Measurements from ENCODE around the gene HDAC4.
"Not testable (repeated sequence)": the region's sequence is repeated elsewhere in the genome, so short reads cannot be mapped to it uniquely, and the experiment has no call there.

The HDAC4 gene

DNA sequence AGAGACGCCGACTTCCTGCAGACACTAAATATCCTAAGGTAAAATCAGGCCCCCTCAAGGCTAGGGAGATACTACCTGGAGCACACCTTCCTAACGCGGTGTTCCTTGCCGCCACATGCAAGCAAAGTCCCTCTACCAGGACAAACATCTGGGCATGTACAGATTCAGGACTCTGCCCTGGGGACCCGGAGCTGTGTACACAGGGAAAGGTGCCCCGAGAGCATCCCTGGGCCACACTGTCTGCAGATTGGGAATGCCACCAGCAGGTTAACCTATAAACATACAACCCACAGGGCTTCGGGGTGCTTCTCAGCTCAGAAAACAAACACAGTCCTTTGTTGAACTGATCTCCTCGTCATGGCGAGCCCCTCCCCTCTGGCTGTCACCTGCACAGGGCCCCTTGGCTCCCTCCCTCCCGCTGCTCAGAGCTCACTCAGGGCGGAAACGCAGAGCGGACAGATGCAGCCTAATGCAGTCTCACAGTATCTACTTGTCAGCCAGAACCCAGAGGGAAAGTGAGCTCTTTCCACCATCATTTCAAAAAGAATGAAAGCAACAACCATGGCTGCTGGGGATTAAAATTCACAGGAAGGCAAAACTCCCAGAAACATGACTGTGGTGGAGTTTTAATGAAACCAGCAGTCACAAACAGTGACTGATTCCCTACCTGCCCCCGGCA is 218.8 kb downstream of the HDAC4 start:
- no peaks in the 10 kb centered on the region for H3K9me3 ChIP-seq (replicated peaks; ENCODE audit: low read length)
- H3K9ac ChIP-seq (ENCODE audit: low read depth, low read length): no peak overlapping the region
- H3K36me3 ChIP-seq (ENCODE audit: insufficient read depth, low read length): no peaks in the 10 kb centered on the region
- H3K4me2 ChIP-seq (ENCODE audit: low read length): no peak overlapping the region
- H3K27me3 ChIP-seq (ENCODE audit: control insufficient read depth, insufficient read depth, low read length): no peaks in the 10 kb centered on the region
- H3K4me3 ChIP-seq (ENCODE audit: low read length): no peak overlapping the region
- no peaks in the 10 kb centered on the region for H3K4me1 ChIP-seq (ENCODE audit: control insufficient read depth, insufficient read depth, low read length)

DNA sequence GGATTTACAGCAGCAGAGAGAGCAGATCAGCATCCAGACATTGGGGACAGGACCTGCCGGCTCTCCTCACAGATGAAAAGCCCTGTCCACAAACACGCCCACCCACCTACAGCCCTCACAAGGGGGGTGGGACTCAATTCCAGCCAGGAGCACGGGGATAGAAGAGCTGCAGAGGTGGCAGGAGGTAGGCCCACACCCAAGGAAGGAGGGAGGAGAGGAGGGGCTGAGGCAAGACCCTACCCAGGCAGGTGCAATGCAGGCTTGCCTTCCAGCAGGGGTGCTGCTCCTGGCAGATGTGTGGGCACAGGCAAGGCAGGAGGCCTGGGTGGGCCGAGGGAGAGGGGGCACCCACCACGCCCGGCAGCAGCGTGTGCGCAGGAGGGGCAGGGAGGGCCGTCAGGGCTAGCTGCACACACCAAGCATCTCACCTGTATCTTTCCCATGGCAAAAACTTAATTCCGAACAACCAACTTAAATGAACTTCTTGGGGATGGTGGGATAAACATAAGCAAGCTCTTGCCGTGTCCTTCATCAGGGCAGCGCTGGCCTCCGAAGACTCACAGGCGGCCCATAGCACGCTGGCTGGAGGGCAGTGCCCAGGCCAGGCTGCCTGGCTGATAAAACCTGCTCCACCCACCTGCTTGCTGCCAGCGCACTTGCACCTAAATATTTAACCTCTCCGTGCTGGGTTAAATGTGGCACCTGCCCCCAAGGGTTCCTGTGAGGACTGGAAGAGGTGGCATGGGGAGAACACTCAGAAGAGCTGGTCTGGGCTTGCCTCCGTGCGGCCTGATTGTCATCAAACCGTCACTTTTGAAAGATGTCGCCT is 219.5 kb downstream of the HDAC4 start:
- H3K36me3 ChIP-seq (ENCODE audit: insufficient read depth, low read length): no peaks in the 10 kb centered on the region
- no peak overlapping the region for H3K4me2 ChIP-seq (ENCODE audit: low read length)
- no peaks in the 10 kb centered on the region for H3K9me3 ChIP-seq (replicated peaks; ENCODE audit: low read length)
- H3K27me3 ChIP-seq (ENCODE audit: control insufficient read depth, insufficient read depth, low read length): no peaks in the 10 kb centered on the region
- no peak overlapping the region for H3K9ac ChIP-seq (ENCODE audit: low read depth, low read length)
- H3K4me1 ChIP-seq (ENCODE audit: control insufficient read depth, insufficient read depth, low read length): no peaks in the 10 kb centered on the region
- no peak overlapping the region for H3K4me3 ChIP-seq (ENCODE audit: low read length)

DNA sequence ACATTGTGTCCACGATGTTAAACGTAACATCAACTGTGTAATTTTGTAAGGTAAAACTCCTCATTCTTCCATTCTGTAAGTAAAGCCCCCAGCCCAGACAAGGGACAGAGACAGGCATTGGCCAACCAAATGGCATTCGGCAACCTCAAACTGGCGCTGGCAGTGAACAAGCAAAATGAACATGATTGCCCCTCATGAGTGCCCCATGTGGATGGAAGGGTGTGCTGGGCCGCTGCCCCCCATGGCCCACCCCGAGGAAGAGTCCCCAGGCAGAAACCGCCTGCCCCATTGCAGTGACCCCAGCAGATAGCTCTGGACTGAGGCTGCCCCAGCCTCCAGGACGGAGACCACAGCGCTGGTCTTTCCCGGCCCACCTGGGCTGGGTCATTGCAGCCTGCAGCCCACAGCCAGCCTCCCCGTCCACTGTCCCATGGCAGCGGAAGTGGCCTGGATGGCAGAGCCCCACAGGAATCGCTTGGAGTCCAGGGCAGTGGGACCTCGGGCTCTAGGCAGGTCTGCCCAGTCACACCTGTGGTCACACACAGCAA is 220.2 kb downstream of the HDAC4 start:
- H3K4me1 ChIP-seq (ENCODE audit: control insufficient read depth, insufficient read depth, low read length): no peaks in the 10 kb centered on the region
- H3K36me3 ChIP-seq (ENCODE audit: insufficient read depth, low read length): no peaks in the 10 kb centered on the region
- H3K9ac ChIP-seq (ENCODE audit: low read depth, low read length): no peak overlapping the region
- H3K4me2 ChIP-seq (ENCODE audit: low read length): no peak overlapping the region
- H3K4me3 ChIP-seq (ENCODE audit: low read length): no peak overlapping the region
- H3K27me3 ChIP-seq (ENCODE audit: control insufficient read depth, insufficient read depth, low read length): no peaks in the 10 kb centered on the region
- no peaks in the 10 kb centered on the region for H3K9me3 ChIP-seq (replicated peaks; ENCODE audit: low read length)

- peaks cover 6% of the 10 kb centered on the region for H3K36me3 ChIP-seq (ENCODE audit: insufficient read depth, low read length)
- H3K27me3 ChIP-seq (ENCODE audit: control insufficient read depth, insufficient read depth, low read length): no peaks in the 10 kb centered on the region
- no peaks in the 10 kb centered on the region for H3K9me3 ChIP-seq (replicated peaks; ENCODE audit: low read length)
- no peak overlapping the region for H3K9ac ChIP-seq (ENCODE audit: low read depth, low read length)
- H3K4me1 ChIP-seq (ENCODE audit: control insufficient read depth, insufficient read depth, low read length): no peaks in the 10 kb centered on the region
- no peak overlapping the region for H3K4me2 ChIP-seq (ENCODE audit: low read length)
- H3K4me3 ChIP-seq (ENCODE audit: low read length): no peak overlapping the region
These were observed 220.9 kb downstream of the HDAC4 start for GRCh38 chr2:239179851-239180371.

GRCh38 chr2:239178954-239179353 is 221.9 kb downstream of the HDAC4 start:
- H3K4me3 ChIP-seq (ENCODE audit: low read length): no peak overlapping the region
- H3K27me3 ChIP-seq (ENCODE audit: control insufficient read depth, insufficient read depth, low read length): no peaks in the 10 kb centered on the region
- H3K4me2 ChIP-seq (ENCODE audit: low read length): no peak overlapping the region
- no peak overlapping the region for H3K9ac ChIP-seq (ENCODE audit: low read depth, low read length)
- no peaks in the 10 kb centered on the region for H3K4me1 ChIP-seq (ENCODE audit: control insufficient read depth, insufficient read depth, low read length)
- H3K36me3 ChIP-seq (ENCODE audit: insufficient read depth, low read length): peaks cover 7% of the 10 kb centered on the region
- H3K9me3 ChIP-seq (replicated peaks; ENCODE audit: low read length): no peaks in the 10 kb centered on the region

GRCh38 chr2:239178484-239178883 is 222.3 kb downstream of the HDAC4 start:
- Histone ChIP-seq H3K4me1 (ENCODE audit: control insufficient read depth, insufficient read depth, low read length) (no peaks in the 10 kb centered on the region), H3K4me2 (ENCODE audit: low read length) (no peak overlapping the region), H3K4me3 (ENCODE audit: low read length) (no peak overlapping the region), H3K27me3 (ENCODE audit: control insufficient read depth, insufficient read depth, low read length) (no peaks in the 10 kb centered on the region), H3K9me3 (replicated peaks; ENCODE audit: low read length) (no peaks in the 10 kb centered on the region), H3K36me3 (ENCODE audit: insufficient read depth, low read length) (peaks cover 7% of the 10 kb centered on the region), H3K9ac (ENCODE audit: low read depth, low read length) (no peak overlapping the region)

DNA sequence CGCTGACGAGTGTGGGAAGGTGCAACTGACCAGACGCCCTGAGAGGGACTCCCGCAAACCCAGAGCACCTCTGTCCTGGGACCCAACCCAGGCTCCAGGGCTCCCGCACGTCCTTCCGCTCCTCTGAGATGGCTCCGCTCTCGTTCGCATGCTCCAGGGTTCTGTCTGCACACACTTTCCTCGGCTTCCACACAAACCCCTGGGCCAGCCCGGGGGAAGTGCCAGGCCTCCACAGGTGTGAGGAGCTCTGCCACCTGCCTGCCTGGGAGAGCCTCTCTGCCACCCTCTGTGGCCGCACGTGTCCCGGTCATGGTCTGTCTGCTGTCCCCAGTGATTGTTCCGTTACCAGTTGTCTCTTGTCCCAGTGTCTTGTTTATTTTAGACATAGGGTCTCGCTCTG is 222.9 kb downstream of the HDAC4 start:
- H3K9me3 ChIP-seq (replicated peaks; ENCODE audit: low read length): no peaks in the 10 kb centered on the region
- peaks cover 7% of the 10 kb centered on the region for H3K36me3 ChIP-seq (ENCODE audit: insufficient read depth, low read length)
- no peaks in the 10 kb centered on the region for H3K27me3 ChIP-seq (ENCODE audit: control insufficient read depth, insufficient read depth, low read length)
- H3K4me2 ChIP-seq (ENCODE audit: low read length): no peak overlapping the region
- H3K4me1 ChIP-seq (ENCODE audit: control insufficient read depth, insufficient read depth, low read length): no peaks in the 10 kb centered on the region
- no peak overlapping the region for H3K4me3 ChIP-seq (ENCODE audit: low read length)
- H3K9ac ChIP-seq (ENCODE audit: low read depth, low read length): no peak overlapping the region

GRCh38 chr2:239177325-239177724 is 223.5 kb downstream of the HDAC4 start:
- Histone ChIP-seq H3K36me3 (ENCODE audit: insufficient read depth, low read length) (peaks cover 7% of the 10 kb centered on the region), H3K27me3 (ENCODE audit: control insufficient read depth, insufficient read depth, low read length) (no peaks in the 10 kb centered on the region), H3K4me1 (ENCODE audit: control insufficient read depth, insufficient read depth, low read length) (no peaks in the 10 kb centered on the region), H3K4me2 (ENCODE audit: low read length) (no peak overlapping the region), H3K9me3 (replicated peaks; ENCODE audit: low read length) (no peaks in the 10 kb centered on the region), H3K4me3 (ENCODE audit: low read length) (no peak overlapping the region), H3K9ac (ENCODE audit: low read depth, low read length) (no peak overlapping the region)

DNA sequence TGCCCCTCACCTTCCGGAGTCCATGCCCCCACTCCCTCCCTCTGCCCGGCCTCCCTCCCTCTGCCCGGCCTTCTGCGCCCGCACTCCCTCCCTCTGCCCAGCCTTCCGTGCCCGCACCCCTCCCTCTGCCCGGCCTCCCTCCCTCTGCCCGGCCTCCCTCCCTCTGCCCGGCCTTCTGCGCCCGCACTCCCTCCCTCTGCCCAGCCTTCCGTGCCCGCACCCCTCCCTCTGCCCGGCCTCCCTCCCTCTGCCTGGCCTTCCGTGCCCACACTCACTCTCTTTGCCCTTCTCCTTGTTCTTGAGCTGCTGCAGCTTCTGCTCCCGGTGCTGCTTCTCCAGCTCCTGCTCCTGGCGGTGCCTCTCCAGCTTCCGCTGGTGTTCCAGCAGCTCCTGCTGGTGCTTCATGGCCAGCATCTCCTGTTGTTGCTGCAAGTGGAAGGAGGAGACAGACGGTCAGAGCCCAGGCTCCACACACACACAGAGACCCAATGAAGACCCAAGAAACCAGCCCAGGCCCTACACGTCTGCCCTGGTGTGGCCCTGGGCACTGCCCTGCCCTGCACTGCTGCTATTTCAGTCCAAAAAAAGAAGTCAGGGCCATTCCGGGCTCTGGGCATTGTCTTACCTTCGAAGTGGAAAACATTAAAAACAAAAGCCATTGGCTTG is 224.5 kb downstream of the HDAC4 start:
- not testable (repeated sequence) for H3K9me3 ChIP-seq (replicated peaks; ENCODE audit: low read length); H3K4me2 ChIP-seq (ENCODE audit: low read length); H3K36me3 ChIP-seq (ENCODE audit: insufficient read depth, low read length); H3K27me3 ChIP-seq (ENCODE audit: control insufficient read depth, insufficient read depth, low read length); H3K9ac ChIP-seq (ENCODE audit: low read depth, low read length); H3K4me3 ChIP-seq (ENCODE audit: low read length); H3K4me1 ChIP-seq (ENCODE audit: control insufficient read depth, insufficient read depth, low read length)

DNA sequence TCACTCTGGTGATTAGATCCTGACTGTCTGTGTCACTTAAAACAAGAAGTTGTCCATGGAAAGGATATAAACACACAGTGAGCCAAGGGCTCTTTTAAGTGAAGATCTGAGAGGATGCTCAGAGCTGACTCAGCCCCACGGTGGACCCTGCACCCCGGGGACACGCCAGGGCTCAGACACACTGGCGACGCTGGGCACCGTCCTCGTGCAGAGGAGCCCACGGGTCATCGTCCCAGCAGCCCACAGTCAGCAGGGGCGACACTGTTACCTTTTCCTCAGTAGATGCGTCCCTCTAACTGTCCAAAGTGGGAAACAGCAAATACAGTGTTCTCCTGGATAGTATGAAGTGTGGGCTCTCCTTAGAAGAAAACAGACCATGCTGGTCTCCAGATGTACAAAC is 225.6 kb downstream of the HDAC4 start:
- Histone ChIP-seq H3K9ac (ENCODE audit: low read depth, low read length) (no peak overlapping the region), H3K27me3 (ENCODE audit: control insufficient read depth, insufficient read depth, low read length) (no peaks in the 10 kb centered on the region), H3K4me2 (ENCODE audit: low read length) (no peak overlapping the region), H3K9me3 (replicated peaks; ENCODE audit: low read length) (no peaks in the 10 kb centered on the region), H3K36me3 (ENCODE audit: insufficient read depth, low read length) (peaks cover 7% of the 10 kb centered on the region), H3K4me3 (ENCODE audit: low read length) (no peak overlapping the region), H3K4me1 (ENCODE audit: control insufficient read depth, insufficient read depth, low read length) (no peaks in the 10 kb centered on the region)

GRCh38 chr2:239173301-239173700 is 227.5 kb downstream of the HDAC4 start:
- no peak overlapping the region for H3K4me2 ChIP-seq (ENCODE audit: low read length)
- H3K27me3 ChIP-seq (ENCODE audit: control insufficient read depth, insufficient read depth, low read length): no peaks in the 10 kb centered on the region
- H3K9ac ChIP-seq (ENCODE audit: low read depth, low read length): no peak overlapping the region
- no peak overlapping the region for H3K4me3 ChIP-seq (ENCODE audit: low read length)
- peaks cover 7% of the 10 kb centered on the region for H3K36me3 ChIP-seq (ENCODE audit: insufficient read depth, low read length)
- H3K9me3 ChIP-seq (replicated peaks; ENCODE audit: low read length): no peaks in the 10 kb centered on the region
- no peaks in the 10 kb centered on the region for H3K4me1 ChIP-seq (ENCODE audit: control insufficient read depth, insufficient read depth, low read length)

Data from skeletal muscle satellite cell (primary cell).